Myocyte (in vitro differentiated cells): ENCODE data around the gene RAP2A. TPM values are rescaled to one million over a fixed set of nuclear protein-coding genes. Genes with fewer than 3 reads are reported as not detected.

ENCODE experiments used
- DNase-seq: peaks from one replicate; pipeline ENCODE4 v3.0.0-alpha.2; 2012; ENCODE audit warnings: low read depth
- total RNA-seq: library from RNA; depleted of rRNA; stranded (reverse); fragments of >200 nt; gene quantifications from 2 replicates; pipeline ENCODE4 v1.2.3, GENCODE V29; 2014

Gene RAP2A
- total RNA-seq, 1 donor from 2014 or later = 44.4 TPM

DNA sequence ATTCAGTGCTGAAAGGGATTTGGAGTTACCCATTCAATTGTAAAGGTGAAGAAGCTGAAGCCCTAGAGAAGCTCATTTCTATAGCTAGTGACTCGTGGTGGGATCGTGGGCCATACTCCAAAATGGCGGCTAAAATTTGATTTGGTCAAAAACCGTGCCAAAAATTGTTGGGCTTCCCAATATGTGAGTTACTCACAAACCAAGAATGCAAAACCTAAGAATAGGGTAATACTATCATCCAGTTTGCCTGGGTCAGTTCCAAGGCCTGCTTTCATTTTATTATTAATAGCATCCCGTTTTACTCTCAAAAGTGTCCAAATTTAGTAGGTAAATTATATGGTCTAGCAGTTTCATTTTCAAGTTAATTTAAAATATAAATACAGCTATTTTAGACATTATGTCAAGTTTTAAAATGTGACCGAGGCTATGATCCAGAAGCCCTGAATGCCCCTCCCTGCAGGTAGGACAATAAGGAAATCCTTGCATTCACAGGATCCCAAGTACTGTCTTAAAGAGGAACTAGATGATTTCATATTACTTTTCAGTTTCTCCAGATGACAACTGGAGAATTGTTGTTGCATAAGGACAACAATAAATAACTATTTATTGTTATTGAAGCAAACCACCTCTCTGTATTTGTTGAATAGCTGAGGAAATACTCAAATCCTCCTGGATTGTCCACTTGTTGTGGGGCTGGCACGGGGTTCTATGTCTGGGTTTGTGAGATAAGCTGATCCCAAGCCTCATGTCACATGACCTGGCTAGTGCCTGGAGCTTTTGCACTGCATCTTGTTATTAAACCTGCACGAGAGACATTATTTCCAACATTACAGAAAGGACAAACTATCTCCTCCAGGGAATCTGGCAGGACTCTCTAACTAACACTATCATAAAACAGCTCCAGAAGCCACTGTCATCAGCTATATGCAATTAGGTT is 11.6 kb upstream of the RAP2A start:
- peak; percentile 89 for DNase-seq

GRCh38 chr13:97423300-97424045 is 10.5 kb upstream of the RAP2A start:
- no peak for DNase-seq

DNA sequence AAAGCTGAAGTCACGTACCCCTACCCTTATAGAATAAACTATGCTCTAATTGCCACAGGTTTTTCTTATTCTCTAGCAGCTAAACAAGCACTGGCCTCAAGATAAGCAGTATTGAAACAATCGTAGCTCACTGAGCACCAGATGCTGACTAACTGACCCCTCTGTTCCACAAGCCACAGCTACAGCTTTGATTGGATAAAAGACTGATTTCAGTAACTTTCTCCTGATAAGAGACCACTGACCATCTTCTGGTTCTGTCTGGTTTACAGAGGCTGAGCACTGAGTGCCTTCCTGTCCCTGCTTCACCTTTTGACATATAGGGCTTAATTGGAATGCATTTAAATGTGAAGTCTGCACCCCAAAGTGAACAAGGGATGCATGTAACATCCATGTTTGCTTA is 8.4 kb upstream of the RAP2A start:
- DNase-seq = no peak

DNA sequence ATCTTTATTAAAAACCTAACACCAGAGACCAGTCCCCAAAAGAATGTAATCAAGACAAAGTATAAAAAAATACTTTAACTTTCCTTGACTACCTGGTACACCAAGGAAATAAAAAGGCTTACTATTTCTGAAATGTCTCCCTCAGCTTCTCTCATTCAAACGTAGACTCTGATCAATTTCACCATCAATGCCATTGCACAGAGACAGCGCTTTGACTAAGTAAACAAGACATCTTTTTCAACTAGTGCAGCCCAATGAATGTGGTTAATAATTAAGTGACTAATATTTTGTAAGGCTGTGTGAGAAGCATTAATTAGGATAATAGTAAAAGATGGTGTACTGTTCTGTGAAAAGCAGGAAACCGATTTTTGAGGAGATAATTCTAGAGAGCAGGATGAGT is 7.3 kb upstream of the RAP2A start:
- DNase-seq = no peak

- peak; percentile 64 for DNase-seq
Measured at GRCh38 chr13:97429681-97430081, 4.3 kb upstream of the RAP2A start.

DNA sequence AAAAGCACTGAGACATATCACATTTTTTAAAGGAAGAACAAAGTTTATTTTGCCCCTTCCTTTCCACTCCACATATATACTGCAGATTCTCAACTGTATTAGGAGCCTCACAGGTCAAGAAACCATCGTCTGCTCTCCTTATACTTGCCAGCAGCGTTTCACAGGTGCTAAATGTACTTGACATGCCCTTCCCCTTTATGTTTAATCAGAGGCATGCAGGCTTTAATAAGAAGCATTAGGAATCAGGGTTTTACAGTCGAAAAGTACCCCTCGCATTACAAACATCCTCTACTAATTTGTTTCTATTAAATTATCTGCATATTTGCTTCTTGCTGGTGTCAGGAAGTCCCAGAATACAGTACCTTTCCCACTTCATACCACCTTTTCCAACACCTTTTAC is 3.7 kb upstream of the RAP2A start:
- DNase-seq = no peak

- no peak for DNase-seq
Measured at GRCh38 chr13:97431171-97431764, 2.7 kb upstream of the RAP2A start.

- no peak for DNase-seq
Measured at GRCh38 chr13:97432232-97432916, 1.6 kb upstream of the RAP2A start.

- peak; percentile 100 for DNase-seq
Measured at GRCh38 chr13:97432917-97433726, 847 bp upstream of the RAP2A start.

DNA sequence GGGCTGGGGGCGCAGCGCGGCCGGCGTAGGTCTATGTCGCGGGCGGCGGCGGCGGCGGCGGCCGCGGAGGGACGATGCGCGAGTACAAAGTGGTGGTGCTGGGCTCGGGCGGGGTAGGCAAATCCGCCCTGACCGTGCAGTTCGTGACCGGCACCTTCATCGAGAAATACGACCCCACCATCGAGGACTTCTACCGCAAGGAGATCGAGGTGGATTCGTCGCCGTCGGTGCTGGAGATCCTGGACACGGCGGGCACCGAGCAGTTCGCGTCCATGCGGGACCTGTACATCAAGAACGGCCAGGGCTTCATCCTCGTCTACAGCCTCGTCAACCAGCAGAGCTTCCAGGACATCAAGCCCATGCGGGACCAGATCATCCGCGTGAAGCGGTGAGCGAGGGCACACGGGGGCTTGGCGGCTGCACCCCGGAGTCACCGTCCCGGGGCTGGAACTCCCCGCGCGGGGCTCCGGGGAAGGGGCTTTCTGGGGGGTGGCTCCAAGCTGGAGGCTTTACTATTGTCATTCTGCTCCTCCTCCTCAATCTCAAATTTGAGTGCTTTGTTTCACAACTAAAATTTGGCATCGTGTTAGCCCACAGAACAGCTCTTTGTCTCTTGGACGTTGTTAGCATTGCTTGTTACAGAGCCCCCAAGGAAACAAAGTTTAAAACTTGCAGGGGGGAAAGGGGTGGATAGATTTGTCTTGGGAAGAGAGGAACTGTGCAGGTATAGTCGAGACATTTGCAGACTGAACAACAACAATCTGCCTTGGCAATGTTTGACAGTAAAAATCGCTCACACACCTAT is 630 bp downstream of the RAP2A start:
- DNase-seq = peak; percentile 31

- no peak for DNase-seq
Measured at GRCh38 chr13:97435323-97435722, 1.4 kb downstream of the RAP2A start.

GRCh38 chr13:97435794-97436193 is 1.8 kb downstream of the RAP2A start:
- DNase-seq = no peak

GRCh38 chr13:97436845-97437244 is 2.9 kb downstream of the RAP2A start:
- no peak for DNase-seq

GRCh38 chr13:97437729-97438128 is 3.8 kb downstream of the RAP2A start:
- DNase-seq = no peak

DNA sequence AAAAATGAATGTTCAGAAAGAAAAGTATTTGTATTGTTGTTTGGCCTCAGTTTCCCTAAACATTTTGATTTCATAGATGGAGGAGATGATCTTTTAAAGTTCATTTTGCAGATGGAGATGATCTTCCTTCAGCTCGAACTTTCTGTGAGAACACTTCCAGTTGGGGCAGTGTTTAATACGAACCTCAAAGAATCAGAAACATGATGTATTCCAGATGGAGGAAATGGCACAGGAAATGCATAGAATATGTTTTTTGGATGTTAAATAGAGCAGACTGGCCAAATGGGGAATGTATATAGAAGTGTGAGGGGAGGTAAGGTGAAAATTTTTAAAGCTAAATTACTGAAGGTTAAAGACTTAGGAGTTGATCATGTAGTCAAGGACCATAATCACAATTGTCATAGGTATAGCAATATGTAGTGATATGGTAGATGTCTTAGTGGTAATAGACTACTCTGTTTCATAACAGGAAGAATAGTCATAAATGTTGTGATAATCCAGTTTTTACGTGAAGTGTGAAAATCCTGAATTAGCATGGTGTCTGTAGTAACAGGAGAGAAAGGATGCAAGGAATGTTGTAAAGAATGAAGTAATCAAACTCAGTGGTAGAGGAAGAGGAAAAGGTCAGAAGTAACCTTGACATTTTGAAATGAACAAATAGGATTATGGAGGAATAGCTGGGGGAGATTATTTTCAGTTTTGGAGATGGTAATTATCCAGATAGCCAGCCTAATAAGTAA is 5.1 kb downstream of the RAP2A start:
- no peak for DNase-seq

GRCh38 chr13:97440598-97441170 is 6.7 kb downstream of the RAP2A start:
- no peak for DNase-seq

DNA sequence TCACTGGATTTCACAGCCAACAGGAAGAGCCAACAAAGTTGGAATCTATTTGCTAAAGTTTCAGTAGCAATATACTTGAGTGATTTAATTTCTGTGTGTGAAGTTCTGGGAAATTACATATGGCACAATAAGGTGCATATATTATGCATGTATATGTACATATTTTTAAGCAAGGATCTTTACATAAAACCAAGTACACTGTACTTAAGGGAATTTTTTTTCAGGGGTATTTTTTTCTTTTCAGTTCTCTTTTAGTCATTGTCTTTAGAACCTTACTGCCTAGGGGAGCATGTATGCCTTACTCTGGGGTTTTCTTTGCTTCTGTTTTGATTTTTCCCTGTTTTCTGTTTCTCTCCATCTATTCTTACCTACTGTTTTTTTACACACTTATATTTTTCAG is 7.4 kb downstream of the RAP2A start:
- no peak for DNase-seq

- no peak for DNase-seq
Measured at GRCh38 chr13:97445522-97446187, 11.7 kb downstream of the RAP2A start.
